ENCODE data around the gene SLC4A2. TPM values are rescaled to one million over a fixed set of nuclear protein-coding genes. Genes with fewer than 3 reads are reported as not detected.

The SLC4A2 gene
- total RNA-seq, 3 donors from 2014 or later (not counting 1 experiment from before 2014, with no cell fraction given), result 60.4 to 87.3 (median 66.1) TPM

GRCh38 chr7:151073990-151074389 lies 14.6 kb downstream of the SLC4A2 start:
- intact Hi-C loops (cut with micrococcal nuclease), result no loop called here
- H3K27me3 Mint-ChIP-seq (ENCODE audit: low read depth in 2 of 2), result no peaks in the 10 kb centered on the region

GRCh38 chr7:151074817-151075661 lies 15.7 kb downstream of the SLC4A2 start:
- H3K27me3 ChIP-seq (ENCODE audit: control insufficient read depth, insufficient read depth, low read length), result no peaks in the 10 kb centered on the region
- Mint-ChIP-seq H3K27ac (no peak overlapping the region), H3K4me1 (peaks cover 5 to 16% of the 10 kb centered on the region in 2 donors), H3K36me3 (no peaks in the 10 kb centered on the region), H3K4me3 (no peak overlapping the region), H3K27me3 (ENCODE audit: low read depth in 2 of 2) (no peaks in the 10 kb centered on the region), H3K9me3 (no peaks in the 10 kb centered on the region)
- no peak for ATAC-seq
- TF ChIP-seq CTCF (IDR thresholded peaks at IDR 0.05), result no peak
- intact Hi-C loops (cut with micrococcal nuclease), result no loop called here
- peaks cover 9% of the 10 kb centered on the region for H3K4me1 ChIP-seq (ENCODE audit: control insufficient read depth, insufficient read depth, low read length)
- no peak for DNase-seq
- WGBS (ENCODE audit: insufficient coverage), result 97% methylated on average over 26 of the region's 26 CpGs
- H3K36me3 ChIP-seq (ENCODE audit: control insufficient read depth, insufficient read depth, low read length), result peaks cover 51% of the 10 kb centered on the region
- H3K27ac ChIP-seq (ENCODE audit: low read length), result no peak overlapping the region
- H3K9me3 ChIP-seq (ENCODE audit: control insufficient read depth, insufficient read depth, low read length), result no peaks in the 10 kb centered on the region
- H3K4me3 ChIP-seq (ENCODE audit: low read length), result no peak overlapping the region

More at GRCh38 chr7:151073990-151074389, 14.6 kb downstream of the SLC4A2 start:
- H3K36me3 Mint-ChIP-seq, result no peaks in the 10 kb centered on the region
- ATAC-seq, result no peak
- peaks cover 2 to 8% of the 10 kb centered on the region in 2 donors for H3K4me1 Mint-ChIP-seq
- no peaks in the 10 kb centered on the region for H3K9me3 Mint-ChIP-seq
- peaks cover 60% of the 10 kb centered on the region for H3K36me3 ChIP-seq (ENCODE audit: control insufficient read depth, insufficient read depth, low read length)
- DNase-seq, result no peak
- no peak for TF ChIP-seq CTCF (IDR thresholded peaks at IDR 0.05)
- H3K27ac ChIP-seq (ENCODE audit: low read length), result no peak overlapping the region
- H3K27me3 ChIP-seq (ENCODE audit: control insufficient read depth, insufficient read depth, low read length), result no peaks in the 10 kb centered on the region
- no peaks in the 10 kb centered on the region for H3K9me3 ChIP-seq (ENCODE audit: control insufficient read depth, insufficient read depth, low read length)
- no peaks in the 10 kb centered on the region for H3K4me1 ChIP-seq (ENCODE audit: control insufficient read depth, insufficient read depth, low read length)
- H3K4me3 ChIP-seq (ENCODE audit: low read length), result no peak overlapping the region
- no peak overlapping the region for H3K4me3 Mint-ChIP-seq
- WGBS (ENCODE audit: insufficient coverage), result 85% methylated on average over 17 of the region's 17 CpGs
- H3K27ac Mint-ChIP-seq, result no peak overlapping the region

- Mint-ChIP-seq H3K27me3 (ENCODE audit: low read depth in 2 of 2) (no peaks in the 10 kb centered on the region), H3K27ac (no peak overlapping the region), H3K4me3 (no peak overlapping the region), H3K9me3 (no peaks in the 10 kb centered on the region), H3K4me1 (peaks cover 5 to 18% of the 10 kb centered on the region in 2 donors), H3K36me3 (no peaks in the 10 kb centered on the region)
- peaks cover 45% of the 10 kb centered on the region for H3K36me3 ChIP-seq (ENCODE audit: control insufficient read depth, insufficient read depth, low read length)
- no peak overlapping the region for H3K4me3 ChIP-seq (ENCODE audit: low read length)
- no peaks in the 10 kb centered on the region for H3K9me3 ChIP-seq (ENCODE audit: control insufficient read depth, insufficient read depth, low read length)
- DNase-seq, result no peak
- WGBS (ENCODE audit: insufficient coverage), result 93% methylated on average over 7 of the region's 7 CpGs
- intact Hi-C loops (cut with micrococcal nuclease), result no loop called here
- ATAC-seq, result no peak
- H3K27me3 ChIP-seq (ENCODE audit: control insufficient read depth, insufficient read depth, low read length), result no peaks in the 10 kb centered on the region
- no peak overlapping the region for H3K27ac ChIP-seq (ENCODE audit: low read length)
- peaks cover 12% of the 10 kb centered on the region for H3K4me1 ChIP-seq (ENCODE audit: control insufficient read depth, insufficient read depth, low read length)
- no peak for TF ChIP-seq CTCF (IDR thresholded peaks at IDR 0.05)
Observed at GRCh38 chr7:151075662-151075971, 16.2 kb downstream of the SLC4A2 start.
